GM12878 (cell line): Measurements from ENCODE around the gene KCNV2. TPM values are rescaled to one million over a fixed set of nuclear protein-coding genes. Genes with fewer than 3 reads are reported as not detected.

Experiments
- ATAC-seq: fragments of 200-7000 bp; cut with Tn5 transposase; 3 replicates; pipeline ENCODE4 v1.9.1; 2020; ENCODE audit warnings: mild to moderate bottlenecking, moderate library complexity
- BruUV-seq: library from RNA; stranded (reverse); fragments of 400-500 nt; replicated peaks from 2 replicates; lab custom pipeline; 2021; lab: Mats Ljungman, UMichigan
- CTCF ChIA-PET: fragments of 300-600 bp; sonication (Branson Sonifier 250); formaldehyde crosslinking; extraction: SDS; loops from one replicate; lab custom pipeline; 2021; ENCODE audit warnings: inconsistent platforms; lab: Yijun Ruan, JAX
- POLR2A ChIA-PET: fragments of 350-600 bp; formaldehyde crosslinking; extraction: SDS; loops from one replicate; lab custom pipeline; 2021; ENCODE audit warnings: inconsistent platforms; lab: Charles Lee
- RAD21 ChIA-PET: fragments of 300-600 bp; sonication (Branson Sonifier 250); formaldehyde crosslinking; loops from one replicate; lab custom pipeline; 2023; ENCODE audit warnings: antibody characterized with exemption; ENCODE audit not compliant: unreplicated experiment; lab: Charles Lee
- SMC1A ChIA-PET: fragments of 300-600 bp; sonication (Branson Sonifier 250); formaldehyde crosslinking; loops from one replicate; lab custom pipeline; 2023; ENCODE audit not compliant: unreplicated experiment, uncharacterized antibody; lab: Charles Lee
- DNase-seq: peaks from one replicate; pipeline ENCODE4 v3.0.0-alpha.2; 2011; ENCODE audit warnings: low read depth, low spot score
- FAIRE-seq: peaks from 3 replicates; lab custom pipeline; 2011; peaks lifted over from hg19 to GRCh38; lab: Jason Lieb, UNC
- H2AFZ ChIP-seq: 2 replicates; pipeline ENCODE4 v1.6.0; 2011; ENCODE audit warnings: low read depth, low read length, control low read depth; ENCODE audit not compliant: control insufficient read depth
- H3K27ac ChIP-seq: 2 replicates; pipeline ENCODE4 v1.5.1; 2011; ENCODE audit warnings: control low read depth; ENCODE audit not compliant: control insufficient read depth, insufficient read depth
- H3K27me3 ChIP-seq, 2 experiments: replicated peaks in 1 of 2; 2 replicates each; pipeline versions ENCODE4 v1.6.0 to v1.6.1; 2011; ENCODE audit warnings: low read length in 1 of 2; ENCODE audit not compliant: control insufficient read depth in 2 of 2, insufficient read depth in 2 of 2
- H3K36me3 ChIP-seq, 2 experiments: 2 replicates each; pipeline ENCODE4 v1.5.1; 2011; ENCODE audit warnings: low read length in 1 of 2; ENCODE audit not compliant: control insufficient read depth in 2 of 2, insufficient read depth in 2 of 2
- H3K4me1 ChIP-seq: 2 replicates; pipeline ENCODE4 v1.6.1; 2011; ENCODE audit warnings: mild to moderate bottlenecking, low read length, moderate library complexity, mixed read lengths; ENCODE audit not compliant: control insufficient read depth, insufficient read depth
- H3K4me2 ChIP-seq: 2 replicates; pipeline ENCODE4 v1.6.0; 2011; ENCODE audit warnings: control low read depth; ENCODE audit not compliant: control insufficient read depth, insufficient read depth
- H3K4me3 ChIP-seq: fragments of 200-600 bp; sonication (generic); 2 replicates; pipeline ENCODE4 v1.5.1; 2016
- H3K79me2 ChIP-seq: 2 replicates; pipeline ENCODE4 v1.6.0; 2011; ENCODE audit warnings: low read length; ENCODE audit not compliant: control insufficient read depth, insufficient read depth
- H3K9ac ChIP-seq: 2 replicates; pipeline ENCODE4 v1.8.0; 2011; ENCODE audit warnings: low read length, control low read depth, mixed read lengths; ENCODE audit not compliant: control insufficient read depth, insufficient read depth
- H3K9me3 ChIP-seq: replicated peaks from 3 replicates; pipeline ENCODE4 v1.5.1; 2011; ENCODE audit warnings: mild to moderate bottlenecking, low read length; ENCODE audit not compliant: control insufficient read depth, insufficient read depth
- H4K20me1 ChIP-seq: 2 replicates; pipeline ENCODE4 v1.6.0; 2011; ENCODE audit not compliant: control insufficient read depth, insufficient read depth
- BCL11A ChIP-seq: IDR thresholded peaks from 2 replicates; pipeline ENCODE4 v1.6.1; 2011; ENCODE audit warnings: low read depth, low read length
- BRCA1 ChIP-seq: IDR thresholded peaks from 2 replicates; pipeline ENCODE4 v1.6.1; 2011; ENCODE audit warnings: low read depth, low read length, improper control_type of control experiment
- CBX5 ChIP-seq: sonication (generic); IDR thresholded peaks from 2 replicates; pipeline ENCODE4 v1.6.1; 2016; ENCODE audit warnings: low read depth, moderate library complexity, mild to moderate bottlenecking, inconsistent platforms
- CHD2 ChIP-seq: IDR thresholded peaks from 2 replicates; pipeline ENCODE4 v1.6.1; 2011; ENCODE audit warnings: low read depth, low read length, improper control_type of control experiment, borderline replicate concordance
- GABPA ChIP-seq: IDR thresholded peaks from 2 replicates; pipeline ENCODE4 v1.6.1; 2014; ENCODE audit warnings: antibody characterized with exemption, low read depth, mild to moderate bottlenecking, inconsistent platforms
- MEF2A ChIP-seq: IDR thresholded peaks from 2 replicates; pipeline ENCODE4 v1.6.1; 2011; ENCODE audit warnings: low read depth, mild to moderate bottlenecking, low read length, moderate library complexity; ENCODE audit not compliant: insufficient read depth
- NBN ChIP-seq: fragments of 450-650 bp; IDR thresholded peaks from 2 replicates; pipeline ENCODE4 v1.6.1; 2016
- NR2C1 ChIP-seq: fragments of 450-650 bp; IDR thresholded peaks from 2 replicates; pipeline ENCODE4 v1.6.1; 2017; ENCODE audit warnings: antibody characterized with exemption, mild to moderate bottlenecking, moderate library complexity
- PAX8 ChIP-seq: fragments of 450-650 bp; IDR thresholded peaks from 2 replicates; pipeline ENCODE4 v1.6.1; 2017; ENCODE audit warnings: mild to moderate bottlenecking, moderate library complexity
- REST ChIP-seq: IDR thresholded peaks from 2 replicates; pipeline ENCODE4 v1.6.1; 2012; ENCODE audit warnings: mild to moderate bottlenecking, low read depth, low read length
- SMAD5 ChIP-seq: IDR thresholded peaks from 2 replicates; pipeline ENCODE4 v1.6.1; 2016; ENCODE audit warnings: antibody characterized with exemption, low read depth
- STAT3 ChIP-seq: IDR thresholded peaks from 2 replicates; pipeline ENCODE4 v1.6.1; 2011; ENCODE audit warnings: low read depth, low read length, improper control_type of control experiment
- TCF7 ChIP-seq: IDR thresholded peaks from 2 replicates; pipeline ENCODE4 v1.6.1; 2014; ENCODE audit warnings: antibody characterized with exemption, borderline replicate concordance
- YY1 ChIP-seq: IDR thresholded peaks from 2 replicates; pipeline ENCODE4 v1.6.1; 2011; ENCODE audit warnings: low read depth, mild to moderate bottlenecking, low read length
- ZNF207 ChIP-seq: fragments of 450-650 bp; IDR thresholded peaks from 2 replicates; pipeline ENCODE4 v1.6.1; 2014; ENCODE audit warnings: antibody characterized with exemption, mild to moderate bottlenecking, borderline replicate concordance
- ZNF217 ChIP-seq: fragments of 450-650 bp; IDR thresholded peaks from 2 replicates; pipeline ENCODE4 v1.6.1; 2017; ENCODE audit warnings: antibody characterized with exemption, mild to moderate bottlenecking
- WGBS: methylation state at CpG from one replicate; pipeline ENCODE4 v1.1.6; 2016; ENCODE audit warnings: low lambda C conversion rate; ENCODE audit not compliant: insufficient replicate concordance, insufficient coverage; ENCODE audit errors: missing lambda C conversion rate; 5-methylcytosine and 5-hydroxymethylcytosine counted together
- in situ Hi-C: fragments of 300-500 bp; cut with MboI; formaldehyde crosslinking; loops from 9 replicates; pipeline ENCODE4 v1.14.3; 2018; ENCODE audit warnings: mixed read lengths
- intact Hi-C: fragments of 100-400 bp; cut with micrococcal nuclease; formaldehyde crosslinking; loops from one replicate; pipeline ENCODE4 v1.14.2; 2022; ENCODE audit not compliant: unreplicated experiment
- polyA plus RNA-seq, 11 experiments: library from polyadenylated mRNA; depleted of rRNA in 4 of 11; unstranded in 6 of 11; stranded (reverse) in 5 of 11; fragments of >200 nt; fragmentation: Nextera tagmentation in 4 of 11; fragmentation: Illumina TruSeq in 1 of 11; extraction: Ambion mirVana in 4 of 11; extraction: Trizol in 1 of 11; gene quantifications; 1 replicate in 1 of 11; 2 replicates in 10 of 11; pipeline versions ENCODE4 v1.2.1 to v1.2.3, GENCODE V29; 2011 to 2016; ENCODE audit warnings: inconsistent platforms in 2 of 11, missing spikeins in 2 of 11, low read depth in 1 of 11
- total RNA-seq, 4 experiments: library from RNA; depleted of rRNA in 3 of 4; stranded (reverse); fragments of >200 nt in 3 of 4; fragmentation: Illumina TruSeq in 1 of 4; extraction: Trizol in 1 of 4; gene quantifications; 2 replicates each; pipeline versions ENCODE4 v1.2.1 to v1.2.3, GENCODE V29; 2013 to 2021

Gene KCNV2
- total and polyA plus RNA-seq, 10 of the 15 experiments (the other 5 are each of a cell fraction or from before 2014, with no cell fraction given) = 0.04 to 0.37 (median 0.09) TPM; not detected in 4

DNA sequence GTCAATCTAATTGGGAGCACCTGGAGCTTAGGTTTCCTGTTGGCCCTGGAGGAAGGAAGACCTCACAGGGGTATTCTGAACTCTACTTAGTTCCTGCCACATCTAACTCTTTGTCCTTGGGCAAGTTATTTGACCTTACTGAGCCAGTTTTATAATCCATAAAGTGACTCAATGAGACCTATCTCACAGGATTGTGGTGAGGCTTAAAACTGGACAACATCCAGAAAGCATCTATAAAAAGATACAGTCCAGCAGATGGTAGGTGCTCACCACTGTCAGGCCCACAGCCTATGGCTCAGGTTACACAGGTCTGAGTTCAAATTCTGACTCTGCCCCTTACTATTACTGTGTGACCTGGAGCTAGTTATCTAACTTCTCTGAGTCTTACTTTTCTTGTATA is 23.3 kb downstream of the KCNV2 start:
- in situ Hi-C loops = no loop called here
- ChIA-PET SMC1A (interaction anchor here (1.2 kb wide), 1 partner anchor 11 kb away, joined by 4 read pairs; no protein-coding TSS in a partner anchor), CTCF (interaction anchor here (0.5 to 1.0 kb wide), 2 partner anchors 94 to 563 kb away, joined by 3 to 6 read pairs; no protein-coding TSS in a partner anchor), POLR2A (no interaction called here), RAD21 (interaction anchor here (1.1 kb wide), 1 partner anchor 13 kb away, joined by 3 read pairs; no protein-coding TSS in a partner anchor)
- Histone ChIP-seq H3K79me2 (no peaks in the 10 kb centered on the region), H3K9ac (no peak overlapping the region), H3K4me1 (no peaks in the 10 kb centered on the region), H3K36me3 (no peaks in the 10 kb centered on the region), H3K27ac (no peak overlapping the region), H3K4me3 (no peak overlapping the region), H3K4me2 (no peak overlapping the region)
- no peak for DNase-seq
- TF ChIP-seq NR2C1 (no peak), STAT3 (no peak), YY1 (no peak), CBX5 (no peak)
- TF ChIP-seq, all 136 proteins: peak for 0
- FAIRE-seq (no peak), ATAC-seq (no peak)
- H3K9me3 ChIP-seq = no peaks in the 10 kb centered on the region
- BruUV-seq = no TSS peak
- H3K27me3 ChIP-seq = no peaks in the 10 kb centered on the region
- intact Hi-C loops = no loop called here
- H2AFZ ChIP-seq = no peak overlapping the region
- H4K20me1 ChIP-seq = no peaks in the 10 kb centered on the region

- CTCF ChIA-PET = interaction anchor here (1.0 kb wide), 1 partner anchor 95 kb away, joined by 3 read pairs; no protein-coding TSS in a partner anchor
- no peak overlapping the region for H3K4me3 ChIP-seq
- BruUV-seq = no TSS peak
These were observed 24.3 kb downstream of the KCNV2 start for GRCh38 chr9:2741441-2742158.

More at GRCh38 chr9:2741441-2742158, 24.3 kb downstream of the KCNV2 start:
- no peak for FAIRE-seq
- no peak overlapping the region for H3K9ac ChIP-seq
- no peak for ATAC-seq
- H4K20me1 ChIP-seq = no peaks in the 10 kb centered on the region
- in situ Hi-C loops (no loop called here), intact Hi-C loops (no loop called here)
- no peaks in the 10 kb centered on the region for H3K4me1 ChIP-seq
- no peaks in the 10 kb centered on the region for H3K27me3 ChIP-seq
- POLR2A ChIA-PET = no interaction called here
- TF ChIP-seq BRCA1 (no peak), PAX8 (no peak), GABPA (no peak), ZNF207 (no peak), MEF2A (no peak), CHD2 (no peak), ZNF217 (no peak), REST (no peak), NBN (no peak), TCF7 (no peak), BCL11A (no peak), SMAD5 (no peak)
- TF ChIP-seq, all 136 proteins: peak for 0
- Histone ChIP-seq H3K36me3 (no peaks in the 10 kb centered on the region), H3K79me2 (no peaks in the 10 kb centered on the region), H3K27ac (no peak overlapping the region), H3K9me3 (no peaks in the 10 kb centered on the region), H3K4me2 (no peak overlapping the region), H2AFZ (no peak overlapping the region)
- ChIA-PET RAD21 (no interaction called here), SMC1A (interaction anchor here (0.8 to 1.6 kb wide), 2 partner anchors 9 to 11 kb away, joined by 3 to 6 read pairs; no protein-coding TSS in a partner anchor)
- no peak for DNase-seq
- WGBS = 87% methylated on average over 6 of the region's 6 CpGs
